Glutamatergic neuron (in vitro differentiated cells): ENCODE data around the gene PLCD1. TPM values are rescaled to one million over a fixed set of nuclear protein-coding genes. Genes with fewer than 3 reads are reported as not detected.
A peak's percentile ranks its signal among the peaks of the same experiment; 100 is the strongest.
"Not testable (repeated sequence)": the region's sequence is repeated elsewhere in the genome, so short reads cannot be mapped to it uniquely, and the experiment has no call there.

Experiments
- DNase-seq: peaks from one replicate; pipeline ENCODE4 v3.0.0; 2022
- H3K27ac Mint-ChIP-seq: one replicate; pipeline ENCODE4 v1.8.0; 2020; ENCODE audit warnings: mild to moderate bottlenecking, mixed read lengths, inconsistent platforms; ENCODE audit not compliant: unreplicated experiment
- H3K27me3 Mint-ChIP-seq: one replicate; pipeline ENCODE4 v1.8.0; 2020; ENCODE audit warnings: mild to moderate bottlenecking, moderate library complexity, mixed read lengths, inconsistent platforms; ENCODE audit not compliant: unreplicated experiment
- H3K36me3 Mint-ChIP-seq: one replicate; pipeline ENCODE4 v1.8.0; 2020; ENCODE audit warnings: mild to moderate bottlenecking, mixed read lengths, inconsistent platforms; ENCODE audit not compliant: unreplicated experiment
- H3K4me1 Mint-ChIP-seq: one replicate; pipeline ENCODE4 v1.8.0; 2020; ENCODE audit warnings: mild to moderate bottlenecking, low read depth, mixed read lengths, inconsistent platforms; ENCODE audit not compliant: unreplicated experiment
- H3K4me3 Mint-ChIP-seq: one replicate; pipeline ENCODE4 v1.8.0; 2020; ENCODE audit warnings: mild to moderate bottlenecking, mixed read lengths, inconsistent platforms; ENCODE audit not compliant: unreplicated experiment
- H3K9me3 Mint-ChIP-seq: one replicate; pipeline ENCODE4 v1.8.0; 2020; ENCODE audit warnings: mild to moderate bottlenecking, moderate library complexity, mixed read lengths, inconsistent platforms; ENCODE audit not compliant: unreplicated experiment
- long read RNA-seq: library from polyadenylated mRNA; unstranded; transcript quantifications from one replicate; pipeline ENCODE4 v2.0.0, GENCODE V29; 2020; ENCODE audit not compliant: unreplicated experiment
- total RNA-seq: library from RNA; stranded (reverse); fragmentation: NEBNext Ultra II Directional; extraction: Animal tissue kit (Norgen Biotek cat#: 25700); gene quantifications from one replicate; pipeline ENCODE4 v1.2.1, GENCODE V29; 2021; ENCODE audit not compliant: unreplicated experiment
- TF ChIP-seq, protein P1 (sequence below): fragments of 200-600 bp; sonication (generic); IDR thresholded peaks from one replicate; pipeline ENCODE4 v1.5.0; 2021; ENCODE audit not compliant: partially characterized antibody, unreplicated experiment

PLCD1 gene
- total RNA-seq: 73.0 TPM
- long read RNA-seq, transcript PLCD1-201 (15 exons, 2,769 nt): major isoform, 22 of 33 reads
- long read RNA-seq, partial matches to known transcripts: 2 of 33 reads
- long read RNA-seq, other reads (novel, unspliced or antisense): 7 of 33 reads

DNA sequence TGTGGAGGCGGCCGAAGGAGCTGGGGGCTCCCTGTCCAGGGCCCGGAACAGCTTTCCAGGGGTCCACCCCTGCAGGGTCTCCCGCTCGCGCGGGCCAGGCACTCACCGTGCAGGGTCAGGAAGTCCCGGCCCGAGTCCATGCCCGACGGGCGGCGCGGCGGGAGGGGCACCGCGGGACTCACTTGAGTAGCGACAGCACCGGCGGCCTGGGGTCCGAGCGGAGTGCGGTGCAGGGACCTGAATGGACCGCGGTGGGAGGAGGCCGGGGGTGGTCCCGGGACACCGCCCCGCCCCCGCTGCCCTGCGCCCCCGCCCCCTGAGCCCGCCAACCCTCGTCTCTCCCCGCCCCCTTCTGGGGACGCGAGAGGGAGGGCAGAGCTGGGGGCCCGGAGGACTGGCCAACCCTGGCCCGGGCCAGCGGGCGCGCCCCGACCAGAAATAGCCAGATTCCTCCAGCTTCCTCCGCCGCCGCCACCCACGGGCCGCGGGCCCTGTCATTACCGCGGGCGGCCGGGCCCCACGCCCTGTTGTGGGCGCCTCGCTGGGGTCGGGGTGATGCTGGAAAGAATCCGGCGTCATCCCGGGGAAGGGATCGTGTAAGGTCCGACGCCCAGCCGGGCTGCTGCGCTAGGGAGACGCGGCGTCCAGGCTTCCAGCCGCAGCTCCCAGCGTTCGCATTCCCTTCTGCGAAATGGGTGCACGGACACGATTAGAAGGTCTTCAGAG lies at the start of gene PLCD1:
Gene PLCD1, minus strand, starts transcription at position 243 of the 726 bp plus-strand sequence. Its CDS starts 103 bp downstream, at position 140.
- no peaks in the 10 kb centered on the region for H3K4me1 Mint-ChIP-seq
- H3K27ac Mint-ChIP-seq: peak within 1 kb of the TSS; percentile 70
- peaks cover 5% of the 10 kb centered on the region for H3K9me3 Mint-ChIP-seq
- TF ChIP-seq, protein P1, sequence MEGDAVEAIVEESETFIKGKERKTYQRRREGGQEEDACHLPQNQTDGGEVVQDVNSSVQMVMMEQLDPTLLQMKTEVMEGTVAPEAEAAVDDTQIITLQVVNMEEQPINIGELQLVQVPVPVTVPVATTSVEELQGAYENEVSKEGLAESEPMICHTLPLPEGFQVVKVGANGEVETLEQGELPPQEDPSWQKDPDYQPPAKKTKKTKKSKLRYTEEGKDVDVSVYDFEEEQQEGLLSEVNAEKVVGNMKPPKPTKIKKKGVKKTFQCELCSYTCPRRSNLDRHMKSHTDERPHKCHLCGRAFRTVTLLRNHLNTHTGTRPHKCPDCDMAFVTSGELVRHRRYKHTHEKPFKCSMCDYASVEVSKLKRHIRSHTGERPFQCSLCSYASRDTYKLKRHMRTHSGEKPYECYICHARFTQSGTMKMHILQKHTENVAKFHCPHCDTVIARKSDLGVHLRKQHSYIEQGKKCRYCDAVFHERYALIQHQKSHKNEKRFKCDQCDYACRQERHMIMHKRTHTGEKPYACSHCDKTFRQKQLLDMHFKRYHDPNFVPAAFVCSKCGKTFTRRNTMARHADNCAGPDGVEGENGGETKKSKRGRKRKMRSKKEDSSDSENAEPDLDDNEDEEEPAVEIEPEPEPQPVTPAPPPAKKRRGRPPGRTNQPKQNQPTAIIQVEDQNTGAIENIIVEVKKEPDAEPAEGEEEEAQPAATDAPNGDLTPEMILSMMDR: no peak
- peaks cover 7% of the 10 kb centered on the region for H3K36me3 Mint-ChIP-seq
- peaks cover 22% of the 10 kb centered on the region for H3K27me3 Mint-ChIP-seq
- peak; percentile 72 for DNase-seq
- H3K4me3 Mint-ChIP-seq: peak within 1 kb of the TSS; percentile 94

DNA sequence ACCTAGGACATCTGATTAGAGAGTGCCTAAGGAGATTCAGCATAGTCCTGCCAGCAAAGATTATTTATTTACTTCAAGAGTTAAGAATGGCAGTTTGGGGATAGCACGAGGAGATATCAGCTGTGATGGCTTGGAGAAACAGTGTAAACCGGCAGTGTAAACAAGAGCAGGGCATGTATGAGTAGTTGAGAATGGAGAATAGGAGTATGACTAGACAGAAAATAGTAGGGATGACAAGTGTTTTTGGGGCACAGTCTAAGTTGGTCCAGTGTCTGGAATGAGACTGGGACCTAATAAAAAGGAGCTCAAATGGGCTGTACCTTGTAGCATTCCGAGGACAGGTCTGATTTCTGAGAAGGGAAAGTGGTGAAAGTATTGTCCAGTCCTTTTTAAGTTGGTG lies 47.6 kb upstream of the PLCD1 start:
- H3K27me3 Mint-ChIP-seq, H3K27ac Mint-ChIP-seq: not testable (repeated sequence)
- peaks cover 10% of the 10 kb centered on the region for H3K9me3 Mint-ChIP-seq

DNA sequence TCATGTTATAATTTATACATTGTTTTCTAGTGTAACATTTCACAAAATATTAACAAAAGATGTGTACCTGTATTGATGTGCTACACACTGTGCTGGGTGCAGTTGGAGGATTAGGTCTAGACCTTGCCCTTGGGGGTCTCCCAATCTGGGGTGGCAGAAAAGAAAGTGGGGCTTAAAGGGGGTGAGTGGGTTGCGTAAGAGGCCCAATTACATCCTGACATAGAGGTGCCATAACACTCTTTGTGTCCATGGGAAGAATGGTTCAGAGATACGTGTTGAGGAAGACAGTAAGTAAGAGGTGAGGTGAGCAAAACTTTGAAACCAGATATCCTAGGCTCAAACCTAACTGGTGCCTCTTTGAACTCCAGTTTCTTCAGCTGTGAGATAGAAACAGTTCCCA lies 40.6 kb upstream of the PLCD1 start:
- DNase-seq: no peak
- H3K4me1 Mint-ChIP-seq: no peaks in the 10 kb centered on the region
- peaks cover 13% of the 10 kb centered on the region for H3K36me3 Mint-ChIP-seq
- H3K27ac Mint-ChIP-seq: no peak overlapping the region
- peaks cover 7% of the 10 kb centered on the region for H3K9me3 Mint-ChIP-seq
- no peaks in the 10 kb centered on the region for H3K27me3 Mint-ChIP-seq
- no peak overlapping the region for H3K4me3 Mint-ChIP-seq
- TF ChIP-seq, protein P1: no peak

More for the DNA sequence above, 47.6 kb upstream of the PLCD1 start:
- H3K36me3 Mint-ChIP-seq: peaks cover 27% of the 10 kb centered on the region
- not testable (repeated sequence) for DNase-seq, H3K4me3 Mint-ChIP-seq, H3K4me1 Mint-ChIP-seq

DNA sequence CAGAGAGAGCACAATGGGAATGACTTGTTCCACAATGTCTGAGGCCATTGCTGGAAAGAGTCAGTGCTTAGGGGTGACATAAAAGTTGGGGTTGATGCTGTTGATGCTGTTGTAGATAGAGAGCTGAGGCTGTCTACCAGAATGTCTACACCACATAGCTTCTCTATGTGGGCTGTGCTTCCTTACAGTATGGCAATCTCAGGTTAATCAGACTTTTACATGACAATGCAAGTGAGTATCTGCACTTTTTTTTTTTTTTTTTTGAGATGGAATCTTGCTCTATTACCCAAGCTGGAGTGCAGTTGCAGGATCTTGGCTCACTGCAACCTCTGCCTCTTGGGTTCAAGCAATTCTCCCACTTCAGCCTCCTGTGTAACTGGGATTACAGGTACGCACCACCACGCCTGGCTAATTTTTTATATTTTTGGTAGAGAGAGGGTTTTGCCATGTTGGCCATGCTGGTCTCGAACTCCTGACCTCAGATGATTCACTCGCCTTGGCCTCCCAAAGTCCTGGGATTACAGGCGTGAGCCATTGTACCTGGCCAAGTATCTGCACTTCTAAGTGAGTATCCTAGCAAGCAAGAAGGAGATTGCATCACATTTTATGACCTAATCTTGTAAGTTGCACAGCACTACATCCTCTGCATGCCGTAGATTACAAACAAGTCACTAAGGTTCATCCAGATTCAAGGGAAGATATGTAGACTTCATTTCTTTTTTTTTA lies 38.2 kb upstream of the PLCD1 start:
- Mint-ChIP-seq H3K27me3 (no peaks in the 10 kb centered on the region), H3K27ac (no peak overlapping the region), H3K4me3 (no peak overlapping the region), H3K4me1 (no peaks in the 10 kb centered on the region), H3K36me3 (peaks cover 8% of the 10 kb centered on the region), H3K9me3 (peaks cover 6% of the 10 kb centered on the region)
- TF ChIP-seq, protein P1: no peak
- no peak for DNase-seq

DNA sequence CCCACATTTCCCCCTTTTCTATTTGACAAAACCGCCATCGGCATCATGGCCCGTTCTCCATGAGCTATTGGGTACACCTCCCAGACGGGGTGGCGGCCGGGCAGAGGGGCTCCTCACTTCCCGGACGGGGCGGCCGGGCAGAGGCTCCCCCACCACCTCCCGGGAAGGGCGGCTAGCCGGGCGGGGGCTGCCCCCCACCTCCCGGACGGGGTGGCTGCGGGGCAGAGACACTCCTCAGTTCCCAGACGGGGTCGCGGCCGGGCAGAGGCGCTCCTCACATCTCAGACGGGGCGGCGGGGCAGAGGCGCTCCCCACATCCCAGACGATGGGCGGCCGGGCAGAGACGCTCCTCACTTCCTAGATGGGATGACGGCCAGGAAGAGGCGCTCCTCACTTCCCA lies 35.0 kb upstream of the PLCD1 start:
- H3K27ac Mint-ChIP-seq, H3K9me3 Mint-ChIP-seq, DNase-seq, H3K4me3 Mint-ChIP-seq, H3K4me1 Mint-ChIP-seq, H3K27me3 Mint-ChIP-seq: not testable (repeated sequence)
- H3K36me3 Mint-ChIP-seq: peaks cover 15% of the 10 kb centered on the region
